HG02678 (cell line): Measurements from ENCODE around the gene TPX2.
"Not testable (repeated sequence)": the region's sequence is repeated elsewhere in the genome, so short reads cannot be mapped to it uniquely, and the experiment has no call there.

ENCODE experiments used
- ATAC-seq: cut with Tn5 transposase; IDR thresholded peaks from one replicate; pipeline ENCODE4 v1.9.1; 2021; ENCODE audit warnings: mild to moderate bottlenecking, moderate library complexity; ENCODE audit not compliant: unreplicated experiment

Gene TPX2

DNA sequence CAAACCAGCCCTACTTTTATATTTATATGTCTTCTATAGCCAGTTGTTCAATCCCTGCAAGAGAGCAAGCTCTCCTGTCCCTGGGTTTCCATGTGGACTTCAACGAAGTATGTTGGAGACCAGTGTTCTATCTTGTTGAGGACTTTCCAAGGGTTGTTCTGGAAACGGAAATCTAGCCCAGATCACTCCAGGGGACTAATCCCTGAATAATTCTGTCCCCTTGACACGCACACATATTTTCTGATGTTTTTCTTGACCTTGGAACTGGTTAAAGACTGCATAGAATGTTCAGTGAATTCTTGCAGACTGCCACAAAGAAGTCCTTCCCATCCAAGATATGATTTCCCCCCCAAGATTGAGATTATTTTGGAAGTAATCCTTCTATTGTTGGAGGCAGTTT is 70.6 kb downstream of the TPX2 start:
- no peak for ATAC-seq

GRCh38 chr20:31811198-31811597 is 72.1 kb downstream of the TPX2 start:
- ATAC-seq: no peak

GRCh38 chr20:31811796-31812728 is 73.0 kb downstream of the TPX2 start:
- ATAC-seq: no peak

- no peak for ATAC-seq
Observed at GRCh38 chr20:31813611-31814010, 74.5 kb downstream of the TPX2 start.

- ATAC-seq: not testable (repeated sequence)
Observed at GRCh38 chr20:31814142-31814541, 75.1 kb downstream of the TPX2 start.

GRCh38 chr20:31815408-31816188 is 76.5 kb downstream of the TPX2 start:
- no peak for ATAC-seq

- no peak for ATAC-seq
Observed at GRCh38 chr20:31816221-31816620, 77.1 kb downstream of the TPX2 start.

DNA sequence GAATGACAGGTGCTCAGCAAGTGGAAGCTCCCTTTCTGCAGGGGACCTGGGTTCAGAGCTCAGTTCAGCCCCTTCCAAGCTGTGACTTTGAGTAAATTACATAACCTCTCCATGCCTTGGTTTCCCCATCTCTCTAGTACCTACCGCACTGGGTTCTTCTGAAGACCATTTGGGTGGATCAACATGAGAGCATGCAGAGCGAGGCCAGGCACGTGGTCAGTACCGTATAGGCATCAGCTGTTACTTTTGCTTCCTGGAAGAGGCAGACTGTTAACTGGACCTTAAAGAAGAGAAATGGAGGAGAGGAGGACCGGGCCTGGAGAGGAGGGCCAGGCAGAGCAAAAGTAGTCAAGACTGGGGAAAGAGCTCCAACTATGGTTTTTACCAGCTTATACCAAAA is 78.4 kb downstream of the TPX2 start:
- ATAC-seq: no peak

DNA sequence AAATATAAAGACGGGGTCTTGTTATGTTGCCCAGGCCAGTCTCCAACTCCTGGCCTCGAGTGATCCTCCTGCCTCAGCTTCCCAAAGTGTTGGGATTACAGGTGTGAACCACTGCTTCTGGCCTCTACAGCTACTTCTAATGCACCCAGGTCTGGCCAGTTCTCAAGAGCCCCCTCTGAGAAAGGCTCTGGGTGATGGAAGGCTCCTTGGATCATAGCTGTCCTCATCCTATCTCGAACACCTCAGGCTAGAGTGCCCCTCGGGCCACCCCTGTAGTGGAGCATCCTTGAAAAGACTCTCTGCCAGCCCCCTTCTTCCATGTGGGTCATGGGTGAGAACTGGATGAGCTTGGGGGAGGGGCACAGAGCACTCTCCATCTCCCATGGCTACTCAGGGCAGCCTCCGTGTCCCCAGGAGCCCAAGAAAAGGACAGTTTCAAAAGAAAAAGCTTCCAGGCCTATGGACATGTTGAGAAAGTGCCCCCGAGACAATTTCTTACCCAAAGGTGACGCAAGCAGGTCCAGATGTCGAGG is 79.4 kb downstream of the TPX2 start:
- no peak for ATAC-seq

GRCh38 chr20:31819083-31819784 is 80.1 kb downstream of the TPX2 start, which contains the start of gene MYLK2:
Gene MYLK2, plus strand, starts transcription at chr20:31819356. Its CDS starts 225 bp downstream, at chr20:31819581.
- ATAC-seq: no peak

- no peak for ATAC-seq
Observed at GRCh38 chr20:31820228-31820627, 81.1 kb downstream of the TPX2 start.

DNA sequence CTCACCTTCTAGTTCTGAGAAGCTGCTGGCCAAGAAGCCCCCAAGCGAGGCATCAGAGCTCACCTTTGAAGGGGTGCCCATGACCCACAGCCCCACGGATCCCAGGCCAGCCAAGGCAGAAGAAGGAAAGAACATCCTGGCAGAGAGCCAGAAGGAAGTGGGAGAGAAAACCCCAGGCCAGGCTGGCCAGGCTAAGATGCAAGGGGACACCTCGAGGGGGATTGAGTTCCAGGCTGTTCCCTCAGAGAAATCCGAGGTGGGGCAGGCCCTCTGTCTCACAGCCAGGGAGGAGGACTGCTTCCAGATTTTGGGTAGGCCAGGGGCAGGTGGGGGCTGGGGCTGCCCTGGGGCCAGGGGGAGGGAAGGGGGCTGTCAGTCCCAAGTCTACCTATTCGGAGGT is 82.3 kb downstream of the TPX2 start:
- no peak for ATAC-seq

DNA sequence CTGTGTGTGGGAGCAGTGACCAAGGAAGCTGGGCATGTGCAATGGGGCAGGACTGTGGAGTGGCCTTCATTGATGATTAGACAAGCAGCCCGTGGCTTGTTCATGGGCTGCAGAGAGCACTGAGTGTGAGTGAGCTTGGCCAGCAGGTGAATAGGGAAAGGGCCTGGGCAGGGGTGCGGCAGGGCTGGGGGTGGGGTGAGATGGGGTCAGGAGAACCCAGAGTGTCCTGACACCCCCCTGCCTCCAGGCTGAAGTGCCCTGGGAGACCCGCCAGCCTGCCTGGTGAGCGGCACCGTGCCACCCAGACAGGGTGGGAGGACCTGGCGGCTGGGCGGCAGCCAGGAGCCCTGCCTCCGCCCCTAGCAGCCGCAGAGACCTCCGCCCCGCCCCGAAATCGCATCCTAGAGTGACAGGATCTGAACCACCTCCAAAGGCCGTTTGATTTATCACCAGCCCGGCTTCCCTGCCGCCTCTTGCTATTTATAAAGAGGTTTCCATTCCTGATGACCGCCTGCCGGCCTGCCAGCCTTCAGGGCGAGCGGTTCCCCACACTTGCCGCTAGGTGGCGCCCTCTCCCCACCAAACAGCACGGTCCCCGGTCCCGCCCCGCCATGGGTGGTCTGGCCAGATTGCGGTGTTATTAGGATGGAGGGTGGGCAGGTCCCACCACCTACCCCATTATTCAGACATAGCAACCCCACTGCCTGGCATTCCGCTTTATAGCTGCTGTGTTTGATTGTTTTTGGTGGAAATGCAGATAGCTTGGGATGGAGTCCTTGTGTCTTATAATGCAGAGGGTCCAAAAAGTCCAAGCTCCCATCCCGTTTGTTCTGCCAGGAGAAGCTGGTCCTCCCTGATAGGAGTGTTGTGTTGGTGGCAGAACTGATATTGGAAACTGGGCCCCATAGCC is 83.6 kb downstream of the TPX2 start:
- peak; percentile 75 for ATAC-seq

GRCh38 chr20:31823360-31824124 is 84.5 kb downstream of the TPX2 start:
- ATAC-seq: no peak

DNA sequence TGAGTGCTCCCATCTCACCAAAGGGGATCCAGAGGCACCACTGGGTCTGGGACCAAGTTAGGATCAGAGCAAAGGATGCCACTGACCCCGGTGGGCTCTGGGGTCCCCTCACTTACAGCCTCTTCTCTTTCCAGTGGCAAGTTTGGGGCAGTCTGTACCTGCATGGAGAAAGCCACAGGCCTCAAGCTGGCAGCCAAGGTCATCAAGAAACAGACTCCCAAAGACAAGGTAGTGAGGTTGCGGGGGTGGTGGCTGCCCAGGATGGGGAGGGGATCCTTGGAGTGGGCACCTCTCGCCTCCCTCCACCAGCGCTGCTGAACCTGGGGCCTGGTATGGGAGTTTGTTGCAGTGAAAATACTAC is 85.0 kb downstream of the TPX2 start:
- ATAC-seq: no peak

- ATAC-seq: no peak
Observed at GRCh38 chr20:31824554-31825313, 85.6 kb downstream of the TPX2 start.

GRCh38 chr20:31826074-31826473 is 87.0 kb downstream of the TPX2 start:
- ATAC-seq: no peak

DNA sequence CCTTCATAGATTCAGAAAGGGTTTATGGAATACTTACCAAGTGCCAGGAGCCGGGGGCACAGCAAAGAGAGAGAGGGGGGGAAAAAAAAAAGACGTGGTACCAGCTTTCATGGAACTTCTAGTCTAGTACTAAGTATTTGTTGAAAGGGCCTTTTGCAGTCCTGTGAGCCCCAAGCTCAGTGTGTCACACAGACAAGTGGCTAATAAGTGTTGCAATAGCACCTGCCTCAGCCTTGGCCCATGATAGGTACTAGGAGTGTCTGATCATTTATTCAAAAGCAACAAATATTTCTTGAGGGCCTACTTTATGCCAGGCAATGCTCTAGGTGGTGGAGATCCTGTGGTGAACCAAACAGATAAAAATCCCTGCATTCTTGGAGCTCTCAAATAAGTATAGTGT is 88.0 kb downstream of the TPX2 start:
- ATAC-seq: no peak

- ATAC-seq: not testable (repeated sequence)
Observed at GRCh38 chr20:31828016-31828415, 88.9 kb downstream of the TPX2 start.
